Ovary (tissue), 9 donors: Measurements from ENCODE around the gene UBAP1L. TPM values are rescaled to one million over a fixed set of nuclear protein-coding genes. Genes with fewer than 3 reads are reported as not detected.

Experiments
- DNase-seq, 5 donors: peaks; one replicate each; pipeline ENCODE4 v3.0.0-alpha.2; 2019 to 2020
- H3K27ac ChIP-seq, 2 donors: fragments of 200-600 bp; one replicate each; pipeline versions ENCODE4 v1.5.1 to v1.8.0; 2019 to 2022
- H3K27me3 ChIP-seq: fragments of 200-600 bp; one replicate; pipeline ENCODE4 v1.8.0; 2022
- H3K36me3 ChIP-seq: fragments of 200-600 bp; sonication (generic); one replicate; pipeline ENCODE4 v1.5.1; 2019
- H3K4me1 ChIP-seq: one replicate; pipeline ENCODE4 v1.8.1; 2013; ENCODE audit warnings: mild to moderate bottlenecking, moderate library complexity; ENCODE audit not compliant: insufficient read depth
- H3K4me3 ChIP-seq: fragments of 200-600 bp; sonication (generic); one replicate; pipeline ENCODE4 v1.5.1; 2017
- H3K9me3 ChIP-seq, 2 donors: fragments of 200-600 bp in 1 of 2; sonication (generic) in 1 of 2; one replicate each; pipeline versions ENCODE4 v1.5.1 to v1.8.1; 2013 to 2019; ENCODE audit warnings: mild to moderate bottlenecking in 1 of 2, moderate library complexity in 1 of 2
- CTCF ChIP-seq, 3 donors: fragments of 450-650 bp in 2 of 3; fragments of 200-600 bp in 1 of 3; IDR thresholded peaks; one replicate each; pipeline versions ENCODE4 v1.5.1 to v1.8.0; 2016 to 2022; ENCODE audit warnings: antibody characterized with exemption in 3 of 3, mild to moderate bottlenecking in 1 of 3
- EP300 ChIP-seq: sonication (generic); formaldehyde crosslinking; IDR thresholded peaks from one replicate; pipeline ENCODE4 v1.6.1; 2017; ENCODE audit warnings: antibody characterized with exemption
- POLR2A ChIP-seq: fragments of 450-650 bp; IDR thresholded peaks from one replicate; pipeline ENCODE4 v1.6.1; 2017; ENCODE audit warnings: antibody characterized with exemption, mild to moderate bottlenecking, moderate library complexity
- WGBS, 3 donors: extraction: QIAGEN DNeasy Blood & Tissue Kit in 1 of 3; methylation state at CpG; one replicate each; pipeline versions ENCODE4 v1.1.5 to v1.1.7; 2013 to 2017; 5-methylcytosine and 5-hydroxymethylcytosine counted together
- intact Hi-C, 4 donors: fragments of 100-400 bp; cut with DNase I; formaldehyde crosslinking; loops; one replicate each; pipeline versions ENCODE4 v1.11.0 to v1.15.1; 2022 to 2023
- polyA plus RNA-seq, 2 donors: library from polyadenylated mRNA; stranded (reverse); fragments of 200-250 nt in 1 of 2; fragments of 350-450 nt in 1 of 2; fragmentation: Illumina TruSeq in 1 of 2; extraction: RNeasy Lipid Tissue Mini Kit (QIAGEN cat#74804) in 1 of 2; gene quantifications; one replicate each; pipeline ENCODE4 v1.2.3, GENCODE V29; 2013 to 2014
- total RNA-seq, 7 donors: library from RNA; depleted of rRNA in 2 of 7; stranded (reverse); fragments of >200 nt in 2 of 7; fragmentation: NEBNext Ultra II Directional in 3 of 7; extraction: Animal tissue kit (Norgen Biotek cat#: 25700) in 3 of 7; gene quantifications; one replicate each; pipeline versions ENCODE4 v1.1.0 to v1.2.4, GENCODE V29; 2016 to 2023
- donor health status: DM: no; HTN: no; CAD: no; lungs with moderate emphysema.
- donor health status: DM: no; HTN: no; CAD: no.
- donor health status: Bipolar disorder and iron deficiency.
- donor health status: DM: yes; HTN: yes; CAD: no.
- donor health status: DM: no; HTN: no; CAD: no.
- donor health status: DM: yes; HTN: yes; CAD: no.

UBAP1L gene
- total and polyA plus RNA-seq, 9 donors: 2.5 to 9.9 (median 6.5) TPM

- 74 to 84% (median 80%) methylated on average over 9 of the region's 9 CpGs for WGBS, 3 donors
- no peaks in the 10 kb centered on the region for H3K4me1 ChIP-seq
- H3K9me3 ChIP-seq: no peaks in the 10 kb centered on the region
- TF ChIP-seq POLR2A: no peak
- no peak for TF ChIP-seq EP300
- no peak for TF ChIP-seq CTCF (IDR thresholded peaks at IDR 0.05)
- H3K27me3 ChIP-seq: no peaks in the 10 kb centered on the region
- H3K27ac ChIP-seq: no peak overlapping the region
- H3K4me3 ChIP-seq: no peak overlapping the region
- intact Hi-C loops: loop anchor here in 1 of 4 donors (10.0 kb wide), 1 partner anchor 219 kb away; no protein-coding TSS in a partner anchor
- peak in 1 of 5 donors; percentile 13 for DNase-seq
- H3K36me3 ChIP-seq: no peaks in the 10 kb centered on the region
Observed at GRCh38 chr15:65056106-65056505, 58.9 kb downstream of the UBAP1L start.

- Histone ChIP-seq H3K27ac (no peak overlapping the region), H3K4me3 (no peak overlapping the region), H3K27me3 (no peaks in the 10 kb centered on the region), H3K4me1 (no peaks in the 10 kb centered on the region), H3K9me3 (no peaks in the 10 kb centered on the region), H3K36me3 (no peaks in the 10 kb centered on the region)
- intact Hi-C loops: loop anchor here in 3 of 4 donors (2.0 to 10.0 kb wide), 3 partner anchors 23 to 219 kb away; no protein-coding TSS in a partner anchor
- DNase-seq: peak in 1 of 5 donors; percentile 10
- TF ChIP-seq EP300 (no peak), POLR2A (no peak), CTCF (IDR thresholded peaks at IDR 0.05) (no peak)
- WGBS, 3 donors: 35 to 46% (median 40%) methylated on average over 6 of the region's 6 CpGs
Observed at GRCh38 chr15:65055201-65055870, 59.7 kb downstream of the UBAP1L start.

GRCh38 chr15:65054333-65055200 lies 60.4 kb downstream of the UBAP1L start:
- Histone ChIP-seq H3K4me1 (no peaks in the 10 kb centered on the region), H3K27me3 (no peaks in the 10 kb centered on the region), H3K9me3 (no peaks in the 10 kb centered on the region), H3K4me3 (no peak overlapping the region), H3K36me3 (no peaks in the 10 kb centered on the region), H3K27ac (no peak overlapping the region)
- intact Hi-C loops: loop anchor here (2.0 to 10.0 kb wide), 4 partner anchors 24 to 220 kb away; no protein-coding TSS in a partner anchor
- 78 to 80% (median 79%) methylated on average over 26 of the region's 26 CpGs for WGBS, 3 donors
- DNase-seq: peak; percentile 66 to 85 (median 77)
- TF ChIP-seq POLR2A (peak; percentile 32), CTCF (IDR thresholded peaks at IDR 0.05) (peak; percentile 85 to 89 (median 89)), EP300 (no peak)

- peak in 1 of 5 donors; percentile 1 for DNase-seq
- H3K27me3 ChIP-seq: no peaks in the 10 kb centered on the region
- intact Hi-C loops: loop anchor here in 2 of 4 donors (5.0 to 10.0 kb wide), 2 partner anchors 34 to 222 kb away; no protein-coding TSS in a partner anchor
- TF ChIP-seq EP300: no peak
- no peak for TF ChIP-seq CTCF (IDR thresholded peaks at IDR 0.05)
- no peak for TF ChIP-seq POLR2A
- no peaks in the 10 kb centered on the region for H3K4me1 ChIP-seq
- WGBS, 3 donors: 77 to 88% (median 78%) methylated on average over 2 of the region's 2 CpGs
- H3K9me3 ChIP-seq: no peaks in the 10 kb centered on the region
- H3K36me3 ChIP-seq: no peaks in the 10 kb centered on the region
- no peak overlapping the region for H3K27ac ChIP-seq
- H3K4me3 ChIP-seq: no peak overlapping the region
Observed at GRCh38 chr15:65052956-65053355, 62.0 kb downstream of the UBAP1L start.
